A549 (cell line): ENCODE measurements around the gene VPS50. TPM values are rescaled to one million over a fixed set of nuclear protein-coding genes. Genes with fewer than 3 reads are reported as not detected.

Experiments
- ATAC-seq, 2 experiments: fragments of 200-7000 bp in 1 of 2; fragments of >200 bp in 1 of 2; cut with Nextera tagmentation in 1 of 2; cut with Tn5 transposase in 1 of 2; 3 replicates each; pipeline versions ENCODE4 v1.8.0 to v1.9.1; 2018 to 2020; ENCODE audit warnings: mild to moderate bottlenecking in 1 of 2, moderate library complexity in 1 of 2
- CTCF ChIA-PET: fragments of 300-600 bp; sonication (Branson Sonifier 250); formaldehyde crosslinking; extraction: SDS; loops from one replicate; lab custom pipeline; 2021; ENCODE audit warnings: antibody characterized with exemption, inconsistent platforms; lab: Yijun Ruan, JAX
- POLR2A ChIA-PET: fragments of 350-600 bp; formaldehyde crosslinking; extraction: SDS; loops from one replicate; lab custom pipeline; 2021; ENCODE audit warnings: antibody characterized with exemption, inconsistent platforms; lab: Yijun Ruan, JAX
- DNase-seq, 2 experiments: peaks; one replicate each; pipeline versions ENCODE4 v3.0.0 to v3.0.0-alpha.2; 2011 to 2016; ENCODE audit warnings: low read depth in 1 of 2, low spot score in 1 of 2
- FAIRE-seq: peaks from 2 replicates; lab custom pipeline; 2011; peaks lifted over from hg19 to GRCh38; lab: Jason Lieb, UNC
- H3K27ac ChIP-seq, 2 experiments: fragments of >200 bp; sonication (Bioruptor Twin); formaldehyde crosslinking; 3 replicates each; pipeline ENCODE4 v1.5.1; 2016 to 2017
- H3K4me1 ChIP-seq: fragments of >200 bp; sonication (Bioruptor Twin); formaldehyde crosslinking; 3 replicates; pipeline ENCODE4 v1.6.1; 2016
- H3K4me2 ChIP-seq: fragments of >200 bp; sonication (Bioruptor Twin); formaldehyde crosslinking; 3 replicates; pipeline ENCODE4 v1.6.1; 2016
- H3K4me3 ChIP-seq: fragments of >200 bp; sonication (Bioruptor Twin); formaldehyde crosslinking; 3 replicates; pipeline ENCODE4 v1.5.1; 2016
- H3K9me3 ChIP-seq: fragments of >200 bp; sonication (Bioruptor Twin); formaldehyde crosslinking; 3 replicates; pipeline ENCODE4 v1.6.1; 2016
- EP300 ChIP-seq, 2 experiments: fragments of >200 bp; sonication (Bioruptor Twin); formaldehyde crosslinking; IDR thresholded peaks; 2 replicates in 1 of 2; 3 replicates in 1 of 2; pipeline ENCODE4 v1.6.1; 2016 to 2017
- FOSL2 ChIP-seq, 2 experiments: fragments of 450-650 bp in 1 of 2; fragments of >200 bp in 1 of 2; sonication (Bioruptor Twin) in 1 of 2; formaldehyde crosslinking; IDR thresholded peaks; 2 replicates each; pipeline versions ENCODE4 v1.5.0 to v1.6.1; 2016 to 2020; ENCODE audit warnings: mild to moderate bottlenecking in 1 of 2, moderate library complexity in 1 of 2
- FOXS1 ChIP-seq: fragments of 250-450 bp; sonication (Bioruptor Pico); IDR thresholded peaks from 2 replicates; pipeline ENCODE4 v1.5.0; 2020; ENCODE audit warnings: mild to moderate bottlenecking, moderate library complexity
- GATA3 ChIP-seq: IDR thresholded peaks from 2 replicates; pipeline ENCODE4 v1.6.1; 2012; ENCODE audit warnings: borderline replicate concordance
- HEYL ChIP-seq: fragments of 250-450 bp; sonication (Bioruptor Pico); IDR thresholded peaks from 2 replicates; pipeline ENCODE4 v1.8.0; 2021; ENCODE audit warnings: mild to moderate bottlenecking, moderate library complexity
- POLR2A ChIP-seq: IDR thresholded peaks from 2 replicates; pipeline ENCODE4 v1.6.1; 2012; ENCODE audit warnings: mild to moderate bottlenecking, low read length
- RAD21 ChIP-seq, 2 experiments: fragments of >200 bp in 1 of 2; sonication (Bioruptor Twin) in 1 of 2; formaldehyde crosslinking in 1 of 2; IDR thresholded peaks in 1 of 2; conservative IDR thresholded peaks in 1 of 2; 2 replicates in 1 of 2; 3 replicates in 1 of 2; pipeline ENCODE4 v1.6.1; 2012 to 2018; ENCODE audit warnings: inconsistent platforms in 1 of 2
- RARB ChIP-seq: fragments of 250-450 bp; sonication (Bioruptor Pico); IDR thresholded peaks from 2 replicates; pipeline ENCODE4 v1.8.0; 2021; ENCODE audit warnings: mild to moderate bottlenecking, moderate library complexity
- RFX5 ChIP-seq: fragments of 450-650 bp; IDR thresholded peaks from 2 replicates; pipeline ENCODE4 v1.7.1; 2014; ENCODE audit warnings: antibody characterized with exemption, mild to moderate bottlenecking, moderate library complexity
- SMC3 ChIP-seq: fragments of >200 bp; sonication (Bioruptor Twin); formaldehyde crosslinking; IDR thresholded peaks from 3 replicates; pipeline ENCODE4 v1.6.1; 2018; ENCODE audit warnings: inconsistent platforms
- TP53 ChIP-seq: fragments of 250-450 bp; sonication (Bioruptor Pico); IDR thresholded peaks from 2 replicates; pipeline ENCODE4 v1.5.0; 2021; ENCODE audit warnings: mild to moderate bottlenecking, moderate library complexity
- ZSCAN20 ChIP-seq: fragments of 250-450 bp; sonication (Bioruptor Pico); IDR thresholded peaks from 2 replicates; pipeline ENCODE4 v1.8.0; 2022; ENCODE audit warnings: mild to moderate bottlenecking, moderate library complexity
- WGBS: methylation state at CpG from one replicate; pipeline ENCODE4 v1.1.6; 2017; ENCODE audit errors: missing lambda C conversion rate; 5-methylcytosine and 5-hydroxymethylcytosine counted together
- polyA plus RNA-seq, 4 experiments: library from polyadenylated mRNA; depleted of rRNA in 3 of 4; stranded (reverse); fragments of >200 nt; fragmentation: RNase III in 1 of 4; extraction: RNeasy Plus Mini Kit Qiagen cat#74134 plus additional on column Dnase treatment in 1 of 4; gene quantifications; 2 replicates in 3 of 4; 3 replicates in 1 of 4; pipeline ENCODE4 v1.2.3, GENCODE V29; 2011 to 2017
- TF ChIP-seq, protein P1 (sequence below): IDR thresholded peaks from 2 replicates; pipeline ENCODE4 v1.6.1; 2012; ENCODE audit warnings: low read depth, borderline replicate concordance
- TF ChIP-seq, protein P2 (sequence below): fragments of >200 bp; sonication (Bioruptor Twin); formaldehyde crosslinking; IDR thresholded peaks from 3 replicates; pipeline ENCODE4 v1.5.1; 2016
- TF ChIP-seq, protein P3 (sequence below): fragments of 200-600 bp; sonication (generic); IDR thresholded peaks from 2 replicates; pipeline ENCODE4 v1.6.1; 2016; ENCODE audit warnings: antibody characterized with exemption, mild to moderate bottlenecking, moderate library complexity

The VPS50 gene
- polyA plus RNA-seq, 2 of the 4 experiments (the other 2 are of a cell fraction) = 8.9 to 19.0 TPM

DNA sequence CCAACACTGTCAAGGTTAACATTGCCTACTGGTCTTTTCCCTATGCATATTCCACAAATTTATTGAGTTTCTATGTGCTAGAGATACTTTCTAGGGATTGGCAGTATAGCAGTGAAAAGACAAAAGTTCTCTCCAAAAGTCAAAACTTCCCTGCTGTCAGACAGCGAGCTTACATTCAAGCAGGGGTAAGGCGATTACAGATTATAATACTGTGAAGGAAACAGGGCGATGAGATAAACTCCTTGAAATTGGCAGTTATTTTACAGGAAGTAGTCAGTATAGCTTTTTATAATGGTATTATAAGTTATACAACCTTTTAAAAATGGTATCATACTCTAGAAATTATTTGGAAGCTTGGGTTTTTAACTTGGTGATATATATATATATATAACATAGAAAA lies 9.9 kb downstream of the VPS50 start:
- H3K4me2 ChIP-seq = no peak overlapping the region
- 96% methylated on average over 3 of the region's 3 CpGs for WGBS
- no peak for TF ChIP-seq TP53 (CRISPR knock-in tag)
- no peak for TF ChIP-seq RFX5
- TF ChIP-seq, protein P1, sequence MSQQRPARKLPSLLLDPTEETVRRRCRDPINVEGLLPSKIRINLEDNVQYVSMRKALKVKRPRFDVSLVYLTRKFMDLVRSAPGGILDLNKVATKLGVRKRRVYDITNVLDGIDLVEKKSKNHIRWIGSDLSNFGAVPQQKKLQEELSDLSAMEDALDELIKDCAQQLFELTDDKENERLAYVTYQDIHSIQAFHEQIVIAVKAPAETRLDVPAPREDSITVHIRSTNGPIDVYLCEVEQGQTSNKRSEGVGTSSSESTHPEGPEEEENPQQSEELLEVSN = no peak
- no peak for TF ChIP-seq EP300 (IDR thresholded peaks at IDR 0.05)
- TF ChIP-seq, all 56 proteins: peak for 0
- H3K4me3 ChIP-seq = no peak overlapping the region
- ATAC-seq (no peak), FAIRE-seq (no peak), DNase-seq (no peak)
- H3K27ac ChIP-seq = no peak overlapping the region
- H3K9me3 ChIP-seq = no peaks in the 10 kb centered on the region
- CTCF ChIA-PET = interaction anchor here (3.2 kb wide), 1 partner anchor 13 kb away, joined by 8 read pairs; no protein-coding TSS in a partner anchor
- POLR2A ChIA-PET = no interaction called here
- no peaks in the 10 kb centered on the region for H3K4me1 ChIP-seq

DNA sequence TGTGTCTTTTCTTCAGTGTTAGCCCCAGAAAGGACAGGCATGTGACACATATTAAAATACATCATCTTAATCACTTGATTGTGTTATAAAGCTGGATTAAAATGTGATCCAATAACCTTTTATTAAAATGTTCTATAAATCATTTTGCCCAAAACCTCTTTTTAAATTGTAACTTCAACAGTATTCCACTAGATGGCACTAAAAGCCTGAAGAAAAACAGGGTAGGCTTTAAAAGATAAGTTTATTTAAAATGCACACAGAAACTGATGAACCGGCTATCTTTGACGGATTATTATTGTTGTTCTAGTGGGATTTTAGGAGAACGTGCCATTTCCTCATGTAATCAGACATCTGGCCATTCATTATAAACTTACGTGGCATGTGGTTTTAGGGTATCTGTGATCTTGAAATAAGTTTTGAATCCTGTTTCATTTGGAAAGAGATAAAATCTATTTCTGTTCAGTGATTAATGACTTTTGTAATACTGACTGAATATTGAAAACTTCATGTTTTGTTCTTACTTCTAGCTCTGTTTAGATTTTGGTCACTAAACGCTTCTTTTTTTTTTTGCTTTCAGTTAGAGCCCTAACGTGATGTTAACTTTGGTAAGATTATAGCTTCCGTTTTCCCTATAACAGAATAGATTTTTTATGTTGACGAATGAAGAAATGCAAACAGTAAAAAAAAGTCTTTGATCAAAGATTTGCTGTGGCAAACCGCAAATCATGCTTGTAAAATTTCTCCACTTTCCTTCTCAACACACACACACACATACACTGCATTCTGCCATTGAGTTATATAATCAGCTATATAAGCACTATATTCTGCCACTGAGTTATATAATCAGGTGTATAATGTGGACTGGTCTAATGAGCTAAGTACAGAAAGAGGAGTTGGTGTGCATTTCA lies 13.6 kb downstream of the VPS50 start:
- ChIA-PET POLR2A (no interaction called here), CTCF (interaction anchor here (0.5 to 2.7 kb wide), 10 partner anchors 9 to 376 kb away, joined by 3 to 20 read pairs (median 4); no protein-coding TSS in a partner anchor)
- FAIRE-seq (no peak), ATAC-seq (no peak), DNase-seq (peak in 1 of 2 experiments; percentile 20)
- H3K4me2 ChIP-seq = no peak overlapping the region; the same call in 2 of the 3 replicates
- 56% methylated on average over 9 of the region's 9 CpGs for WGBS
- no peak overlapping the region for H3K4me3 ChIP-seq
- no peaks in the 10 kb centered on the region for H3K9me3 ChIP-seq
- H3K27ac ChIP-seq = no peak overlapping the region
- TF ChIP-seq, protein P2, sequence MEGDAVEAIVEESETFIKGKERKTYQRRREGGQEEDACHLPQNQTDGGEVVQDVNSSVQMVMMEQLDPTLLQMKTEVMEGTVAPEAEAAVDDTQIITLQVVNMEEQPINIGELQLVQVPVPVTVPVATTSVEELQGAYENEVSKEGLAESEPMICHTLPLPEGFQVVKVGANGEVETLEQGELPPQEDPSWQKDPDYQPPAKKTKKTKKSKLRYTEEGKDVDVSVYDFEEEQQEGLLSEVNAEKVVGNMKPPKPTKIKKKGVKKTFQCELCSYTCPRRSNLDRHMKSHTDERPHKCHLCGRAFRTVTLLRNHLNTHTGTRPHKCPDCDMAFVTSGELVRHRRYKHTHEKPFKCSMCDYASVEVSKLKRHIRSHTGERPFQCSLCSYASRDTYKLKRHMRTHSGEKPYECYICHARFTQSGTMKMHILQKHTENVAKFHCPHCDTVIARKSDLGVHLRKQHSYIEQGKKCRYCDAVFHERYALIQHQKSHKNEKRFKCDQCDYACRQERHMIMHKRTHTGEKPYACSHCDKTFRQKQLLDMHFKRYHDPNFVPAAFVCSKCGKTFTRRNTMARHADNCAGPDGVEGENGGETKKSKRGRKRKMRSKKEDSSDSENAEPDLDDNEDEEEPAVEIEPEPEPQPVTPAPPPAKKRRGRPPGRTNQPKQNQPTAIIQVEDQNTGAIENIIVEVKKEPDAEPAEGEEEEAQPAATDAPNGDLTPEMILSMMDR = peak; percentile 81
- TF ChIP-seq POLR2A (no peak), HEYL (CRISPR knock-in tag) (no peak), SMC3 (peak; percentile 61; the same call in 2 of the 3 replicates), RAD21 (conservative IDR thresholded peaks at IDR 0.05 in 1 of 2, IDR thresholded peaks at IDR 0.05 in 1 of 2) (peak; percentile 66 to 83), ZSCAN20 (CRISPR knock-in tag) (no peak), GATA3 (no peak)
- H3K4me1 ChIP-seq = no peaks in the 10 kb centered on the region

DNA sequence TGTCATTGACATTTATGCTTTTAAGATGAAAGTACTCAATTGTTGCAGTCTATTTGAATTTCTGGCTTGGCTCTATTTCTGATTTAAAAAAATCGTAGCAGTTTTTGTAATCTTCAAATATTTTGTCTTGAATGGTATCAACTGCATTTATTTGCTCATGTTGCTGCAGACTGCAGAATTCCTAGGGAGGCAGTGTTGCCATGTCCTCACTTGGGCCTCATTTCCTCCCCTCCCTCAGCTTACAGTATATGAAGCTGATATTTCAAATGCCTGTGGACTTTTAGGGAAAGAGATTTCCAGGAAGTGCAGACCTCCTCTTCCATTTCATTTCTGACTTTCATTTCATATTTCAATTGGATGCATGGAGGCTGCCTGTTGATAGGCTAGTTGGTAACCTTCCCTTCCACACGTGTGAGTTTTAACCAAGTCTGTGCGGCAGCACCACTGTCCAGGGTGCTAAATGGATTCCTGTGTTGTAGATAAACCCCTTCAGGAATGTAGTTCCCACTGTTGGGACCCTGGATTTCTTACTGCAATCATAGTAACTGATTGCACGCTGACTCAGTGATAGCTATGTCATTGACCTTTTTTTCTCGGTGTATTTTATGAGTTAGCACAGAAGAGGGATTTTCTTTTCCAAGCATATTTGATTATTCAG lies 17.5 kb downstream of the VPS50 start:
- DNase-seq (no peak), ATAC-seq (no peak), FAIRE-seq (no peak)
- CTCF ChIA-PET = no interaction called here
- Histone ChIP-seq H3K4me3 (no peak overlapping the region), H3K27ac (no peak overlapping the region), H3K4me2 (no peak overlapping the region), H3K9me3 (no peaks in the 10 kb centered on the region), H3K4me1 (no peaks in the 10 kb centered on the region)
- WGBS = 91% methylated on average over 5 of the region's 5 CpGs
- POLR2A ChIA-PET = no interaction called here
- TF ChIP-seq FOXS1 (CRISPR knock-in tag) = no peak
- TF ChIP-seq, protein P3, sequence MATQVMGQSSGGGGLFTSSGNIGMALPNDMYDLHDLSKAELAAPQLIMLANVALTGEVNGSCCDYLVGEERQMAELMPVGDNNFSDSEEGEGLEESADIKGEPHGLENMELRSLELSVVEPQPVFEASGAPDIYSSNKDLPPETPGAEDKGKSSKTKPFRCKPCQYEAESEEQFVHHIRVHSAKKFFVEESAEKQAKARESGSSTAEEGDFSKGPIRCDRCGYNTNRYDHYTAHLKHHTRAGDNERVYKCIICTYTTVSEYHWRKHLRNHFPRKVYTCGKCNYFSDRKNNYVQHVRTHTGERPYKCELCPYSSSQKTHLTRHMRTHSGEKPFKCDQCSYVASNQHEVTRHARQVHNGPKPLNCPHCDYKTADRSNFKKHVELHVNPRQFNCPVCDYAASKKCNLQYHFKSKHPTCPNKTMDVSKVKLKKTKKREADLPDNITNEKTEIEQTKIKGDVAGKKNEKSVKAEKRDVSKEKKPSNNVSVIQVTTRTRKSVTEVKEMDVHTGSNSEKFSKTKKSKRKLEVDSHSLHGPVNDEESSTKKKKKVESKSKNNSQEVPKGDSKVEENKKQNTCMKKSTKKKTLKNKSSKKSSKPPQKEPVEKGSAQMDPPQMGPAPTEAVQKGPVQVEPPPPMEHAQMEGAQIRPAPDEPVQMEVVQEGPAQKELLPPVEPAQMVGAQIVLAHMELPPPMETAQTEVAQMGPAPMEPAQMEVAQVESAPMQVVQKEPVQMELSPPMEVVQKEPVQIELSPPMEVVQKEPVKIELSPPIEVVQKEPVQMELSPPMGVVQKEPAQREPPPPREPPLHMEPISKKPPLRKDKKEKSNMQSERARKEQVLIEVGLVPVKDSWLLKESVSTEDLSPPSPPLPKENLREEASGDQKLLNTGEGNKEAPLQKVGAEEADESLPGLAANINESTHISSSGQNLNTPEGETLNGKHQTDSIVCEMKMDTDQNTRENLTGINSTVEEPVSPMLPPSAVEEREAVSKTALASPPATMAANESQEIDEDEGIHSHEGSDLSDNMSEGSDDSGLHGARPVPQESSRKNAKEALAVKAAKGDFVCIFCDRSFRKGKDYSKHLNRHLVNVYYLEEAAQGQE = peak; percentile 59; the same call in 1 of the 2 replicates
- no peak for TF ChIP-seq RARB (CRISPR knock-in tag)
- TF ChIP-seq FOSL2 (IDR thresholded peaks at IDR 0.05) = no peak
- TF ChIP-seq FOSL2 (CRISPR knock-in tag; IDR thresholded peaks at IDR 0.05) = no peak
